Muscle of back (tissue), 11 donors: Measurements from ENCODE around the gene MED27. TPM values are rescaled to one million over a fixed set of nuclear protein-coding genes. Genes with fewer than 3 reads are reported as not detected.

Experiments used
- DNase-seq, 3 donors: peaks; one replicate each; pipeline versions ENCODE4 v3.0.0 to v3.0.0-alpha.2; 2013
- polyA plus RNA-seq, 10 donors: library from polyadenylated mRNA; unstranded; fragments of 120-200 nt; gene quantifications; one replicate each; pipeline ENCODE4 v1.2.1, GENCODE V29; 2013; ENCODE audit not compliant: insufficient read length in 10 of 10

MED27 gene
- polyA plus RNA-seq, 10 donors = 11.1 to 15.3 (median 12.6) TPM

GRCh38 chr9:131971482-131972074 is 108.1 kb downstream of the MED27 start:
- no peak for DNase-seq

DNA sequence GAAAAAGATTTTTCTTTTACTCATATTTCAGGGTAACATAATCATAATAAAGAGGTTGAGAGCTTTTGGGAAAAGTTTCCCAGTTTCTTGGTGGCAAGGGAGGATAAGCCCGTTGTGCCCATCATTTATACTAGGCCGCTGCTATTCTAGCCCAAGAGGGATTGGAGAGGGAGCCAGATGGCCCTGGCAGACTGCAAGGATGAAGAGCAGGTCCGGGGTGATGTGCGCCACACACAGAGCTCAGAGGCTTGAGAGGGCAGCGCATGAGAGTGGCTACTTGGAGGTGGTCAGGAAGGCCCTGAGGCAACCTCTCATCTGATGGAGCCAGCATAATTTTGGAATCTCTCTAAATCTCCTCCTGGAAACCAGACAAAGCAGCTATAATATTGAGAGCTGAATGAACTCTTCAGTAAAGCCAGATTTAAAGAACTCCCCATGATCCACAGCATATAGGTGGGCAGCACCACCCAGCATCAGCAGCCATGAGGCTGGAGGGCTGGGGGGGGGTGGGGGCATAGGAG is 110.1 kb downstream of the MED27 start:
- DNase-seq = no peak

GRCh38 chr9:131968632-131969031 is 111.0 kb downstream of the MED27 start:
- no peak for DNase-seq

- DNase-seq = no peak
Observed at GRCh38 chr9:131965841-131966240, 113.8 kb downstream of the MED27 start.

- no peak for DNase-seq
Observed at GRCh38 chr9:131965103-131965502, 114.6 kb downstream of the MED27 start.

DNA sequence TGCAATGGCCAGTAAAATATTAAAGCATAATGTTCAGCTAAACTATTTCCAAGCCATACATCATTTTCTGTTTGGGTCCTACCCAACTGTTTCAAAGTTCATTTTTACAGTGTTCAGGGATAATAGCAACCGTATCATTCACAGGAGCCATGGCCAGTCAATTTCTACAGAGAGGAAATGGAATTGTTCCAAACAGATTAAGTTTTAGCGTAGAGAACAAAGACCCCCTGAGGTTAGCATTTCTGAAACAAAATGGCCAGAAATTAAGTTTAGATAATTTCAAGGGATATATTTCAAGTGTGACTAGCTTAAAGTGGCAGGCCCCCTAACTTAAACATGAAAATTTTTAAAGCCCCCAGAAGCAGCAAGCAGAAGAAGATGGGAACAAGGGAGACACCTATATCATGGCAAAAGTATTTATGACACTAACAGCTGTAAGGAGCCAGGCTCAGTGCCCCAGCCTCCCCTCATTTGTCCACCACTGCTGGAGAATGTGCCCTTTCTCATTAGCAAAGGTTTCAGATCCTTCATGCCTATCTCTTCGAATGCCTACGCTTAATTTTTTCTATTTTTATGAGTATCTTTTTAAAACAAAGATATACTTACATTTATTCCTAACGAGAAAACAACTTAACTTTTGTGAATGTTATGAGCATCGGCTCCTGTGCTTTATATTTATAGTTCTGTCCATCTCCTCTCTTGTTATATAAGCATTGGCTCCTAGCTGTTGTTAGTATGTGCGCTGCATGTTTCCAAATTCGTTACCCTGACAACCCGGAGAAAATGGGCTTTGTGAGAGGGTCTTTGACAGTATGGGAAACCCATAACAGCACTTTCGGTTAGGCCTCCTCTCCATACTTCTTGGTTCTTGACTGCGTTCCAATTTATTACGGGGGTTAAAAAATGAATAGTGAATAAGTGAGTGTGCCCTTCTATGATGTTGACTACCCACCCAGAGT is 116.3 kb downstream of the MED27 start:
- DNase-seq = peak in 1 of 3 donors; percentile 45

DNA sequence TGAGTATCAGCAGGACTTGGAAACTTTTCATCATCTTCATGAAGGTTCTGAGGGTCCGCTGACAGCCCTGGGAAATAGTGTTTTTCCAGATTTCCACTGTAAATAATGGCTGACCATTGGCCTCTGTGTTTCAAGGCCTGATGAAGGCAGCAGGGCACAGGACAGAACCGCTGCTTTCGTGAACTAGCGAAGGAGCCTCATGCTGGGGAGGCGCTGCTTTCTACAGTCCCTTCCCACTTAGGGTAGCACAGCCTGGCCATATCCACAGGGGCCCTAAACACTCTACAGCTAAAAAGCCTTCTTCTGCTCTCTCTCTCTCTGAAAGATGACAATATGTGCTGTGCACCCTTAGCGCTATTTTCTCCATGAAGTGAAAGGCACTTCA is 118.2 kb downstream of the MED27 start:
- no peak for DNase-seq

- peak in 1 of 3 donors; percentile 25 for DNase-seq
Observed at GRCh38 chr9:131960851-131961495, 118.7 kb downstream of the MED27 start.

DNA sequence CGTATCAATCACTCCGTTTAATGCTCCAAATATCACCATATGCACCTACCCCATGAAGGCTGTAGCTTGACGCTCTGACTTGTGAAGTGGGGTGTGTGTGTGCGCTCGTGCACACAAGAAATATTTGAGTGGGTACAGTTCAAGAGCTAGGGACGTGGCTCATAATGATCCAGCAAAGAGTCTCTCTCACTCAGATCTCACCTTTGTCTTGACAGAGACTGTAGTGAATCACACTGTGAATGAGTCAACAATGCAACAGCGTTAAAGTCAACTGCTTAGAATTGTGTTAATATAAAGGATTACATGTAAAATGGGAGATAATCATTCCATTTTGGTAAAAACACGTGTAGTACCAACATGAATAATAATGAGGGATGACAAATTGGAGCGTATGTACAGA is 119.4 kb downstream of the MED27 start:
- no peak for DNase-seq

DNA sequence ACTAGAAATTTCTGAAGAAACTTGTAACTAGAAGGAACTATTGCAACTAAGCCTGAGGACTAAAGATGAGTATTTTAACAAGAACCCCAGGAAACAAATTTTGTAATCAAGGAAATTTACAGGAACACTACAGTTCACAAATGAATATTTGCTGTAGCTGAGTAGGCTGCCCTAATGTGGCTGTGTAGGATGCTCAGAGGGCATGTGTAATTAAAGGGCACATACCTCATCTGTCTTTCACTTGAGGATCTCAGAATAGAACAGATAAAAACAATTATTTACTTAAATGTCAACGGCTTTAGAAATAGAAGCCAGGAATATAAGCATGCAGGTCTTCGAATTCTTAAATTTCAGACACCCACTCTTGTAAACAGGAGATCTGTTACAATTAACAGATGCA is 119.8 kb downstream of the MED27 start:
- no peak for DNase-seq

DNA sequence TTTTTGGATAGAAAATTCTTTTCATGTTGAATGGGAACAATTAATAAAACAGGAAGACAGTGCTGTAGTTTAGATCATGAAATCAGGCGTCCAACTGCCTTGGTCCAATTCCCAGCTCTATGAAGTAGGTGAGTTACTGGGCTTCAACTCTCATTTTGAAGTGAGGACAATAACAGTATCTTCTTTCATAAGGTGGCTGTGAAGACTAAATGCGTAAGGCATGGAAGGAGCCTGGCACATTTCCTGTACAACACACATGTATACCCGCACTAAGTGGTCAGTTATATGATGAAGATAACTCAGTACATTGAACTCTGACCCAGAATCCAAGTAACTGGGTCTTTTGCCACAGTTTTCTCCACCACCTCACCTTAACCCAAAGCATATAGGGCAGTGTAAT is 120.6 kb downstream of the MED27 start:
- DNase-seq = no peak

DNA sequence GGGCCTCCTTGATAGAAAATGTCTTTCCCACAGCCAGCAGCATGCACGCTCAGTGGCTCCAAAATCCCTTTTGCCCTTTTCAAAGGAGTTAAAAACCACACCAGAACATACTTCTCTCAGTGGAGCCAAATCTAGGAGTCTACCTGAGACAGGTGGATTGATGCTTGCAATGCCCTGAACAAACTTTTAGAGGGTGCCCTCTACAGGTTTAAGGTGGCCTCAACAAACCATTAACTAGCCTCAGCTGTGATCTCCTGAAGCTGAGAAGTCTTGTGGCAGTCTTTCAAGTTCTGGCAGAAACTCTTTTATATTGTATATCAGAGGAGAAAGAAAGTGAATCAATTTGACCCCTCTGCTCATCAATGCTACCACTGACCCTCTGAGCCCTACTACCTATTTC is 125.4 kb downstream of the MED27 start:
- no peak for DNase-seq

DNA sequence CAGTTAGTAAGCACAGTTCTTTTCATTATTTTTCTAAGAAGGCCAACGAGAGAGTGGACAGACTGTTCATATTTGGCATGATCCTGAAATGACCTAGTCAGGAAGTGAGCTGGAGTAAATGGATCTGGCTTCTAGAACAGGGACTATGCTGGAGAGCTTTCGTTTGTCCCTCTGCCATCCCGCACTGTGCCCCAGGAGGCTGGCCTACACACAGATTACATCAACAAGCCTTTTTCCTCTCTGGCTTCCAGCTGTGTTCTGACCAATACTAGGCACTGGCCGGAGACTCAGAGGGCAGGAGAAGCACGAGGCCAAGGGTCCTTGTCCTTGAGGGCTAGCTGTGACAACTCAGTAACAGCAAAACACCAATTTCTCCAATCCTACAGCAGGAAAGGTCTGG is 127.8 kb downstream of the MED27 start:
- peak in 1 of 3 donors; percentile 18 for DNase-seq

GRCh38 chr9:131951155-131951554 is 128.5 kb downstream of the MED27 start:
- DNase-seq = no peak

GRCh38 chr9:131950487-131950886 is 129.2 kb downstream of the MED27 start:
- no peak for DNase-seq

DNA sequence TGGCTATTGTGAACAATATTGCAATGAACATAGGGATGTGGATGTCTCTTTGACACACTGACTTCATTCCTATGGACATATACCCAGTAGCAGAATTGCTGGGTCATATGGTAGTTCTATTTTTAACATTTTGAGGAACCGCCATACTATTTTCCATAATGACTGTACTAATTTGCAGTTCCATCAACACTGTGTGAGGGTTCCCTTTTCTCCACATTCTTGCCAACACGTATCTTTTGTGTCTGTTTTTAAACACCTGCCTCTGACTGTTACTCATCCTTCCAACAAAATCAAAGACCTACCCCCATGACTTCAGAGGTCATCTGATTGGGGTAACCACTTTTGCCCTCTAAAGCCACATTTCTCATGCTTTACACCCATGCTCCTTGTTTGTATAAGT is 133.5 kb downstream of the MED27 start:
- DNase-seq = no peak

DNA sequence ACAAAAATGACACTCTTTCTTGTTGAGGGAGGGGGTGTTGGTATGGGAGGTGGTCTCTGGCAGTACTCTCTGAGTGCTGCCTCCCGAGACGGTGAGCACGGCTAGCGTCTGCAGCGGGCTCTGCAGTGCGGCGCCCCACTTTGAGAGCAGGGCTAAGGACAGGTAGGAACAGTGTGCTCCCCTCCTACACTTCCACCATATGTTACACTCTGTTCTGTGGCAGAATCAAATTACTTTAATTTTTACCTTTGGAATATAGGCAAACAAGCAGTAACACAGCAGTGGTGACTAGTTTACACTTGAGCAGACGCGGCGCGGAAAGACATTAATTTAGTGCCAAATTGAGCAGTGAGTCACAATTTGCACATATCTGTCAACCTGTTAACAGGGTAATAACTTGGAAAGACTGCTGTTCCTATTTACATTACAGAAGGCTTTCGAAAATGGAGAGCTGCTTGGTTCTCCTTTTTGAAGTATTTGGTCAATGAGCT is 136.3 kb downstream of the MED27 start:
- no peak for DNase-seq

- no peak for DNase-seq
Observed at GRCh38 chr9:131942146-131942720, 137.4 kb downstream of the MED27 start.

DNA sequence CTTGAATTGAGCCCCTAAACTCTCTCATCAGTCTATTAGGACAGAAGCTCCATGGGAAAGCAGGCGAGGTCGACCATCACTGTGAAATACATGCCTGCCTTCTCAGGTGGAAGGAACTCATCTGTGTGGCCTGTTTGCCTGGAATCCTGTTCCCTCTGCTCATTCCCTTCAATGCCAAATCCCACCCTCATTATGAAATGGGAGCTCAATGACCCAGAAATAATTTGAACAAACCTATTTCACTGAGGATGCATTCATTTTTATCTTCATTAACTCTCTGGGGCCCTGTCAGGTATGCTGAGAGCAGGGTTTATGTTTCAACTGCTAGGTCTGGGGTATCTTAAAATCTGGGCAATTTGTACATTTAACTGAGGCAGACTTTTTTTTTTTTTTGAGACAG is 142.2 kb downstream of the MED27 start:
- DNase-seq = no peak

GRCh38 chr9:131936929-131937328 is 142.7 kb downstream of the MED27 start:
- DNase-seq = no peak

DNA sequence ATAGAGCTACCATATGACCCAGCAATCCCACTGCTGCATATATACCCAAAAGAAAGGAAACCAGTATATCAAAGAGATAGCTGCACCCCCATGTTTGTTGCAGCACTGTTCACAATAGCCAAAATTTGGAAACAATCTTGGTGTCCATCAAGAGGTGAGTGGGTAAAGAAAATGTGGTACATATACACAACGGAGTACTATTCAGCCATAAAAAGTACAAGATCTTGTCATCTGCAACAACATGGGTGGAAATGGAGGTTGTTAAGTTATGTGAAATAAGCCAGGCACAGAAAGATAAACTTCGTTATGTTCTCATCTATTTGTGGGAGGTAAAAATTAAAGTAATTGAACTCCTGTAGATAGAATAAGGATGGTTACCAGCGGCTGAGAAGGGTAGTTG is 145.0 kb downstream of the MED27 start:
- no peak for DNase-seq

DNA sequence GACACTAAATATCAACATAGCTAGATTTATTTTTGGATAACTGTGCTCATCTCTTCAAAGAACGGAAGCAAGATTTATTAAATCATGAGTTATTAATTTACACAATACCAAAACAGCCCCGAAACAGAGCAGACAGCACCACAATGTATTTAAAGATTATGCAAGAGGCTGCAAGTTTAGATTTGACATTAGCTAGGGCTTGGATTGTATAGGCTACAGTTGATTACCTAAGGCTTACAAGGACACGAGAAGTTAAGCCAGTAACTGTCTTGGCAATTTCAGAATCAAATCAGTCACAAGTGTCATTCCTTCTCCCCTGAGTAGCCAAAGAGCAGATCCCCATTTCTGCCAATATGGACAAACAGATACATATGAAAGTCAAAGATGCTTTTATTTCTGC is 152.6 kb downstream of the MED27 start:
- DNase-seq = no peak
